Measurements from ENCODE around the gene ADCY5.

ADCY5 gene

GRCh38 chr3:123328851-123329635 is 119.8 kb downstream of the ADCY5 start (continued):
- TF ChIP-seq GLIS1 (tag by site-specific recombination; IDR thresholded peaks at IDR 0.05) (peak; percentile 63), HOXC10 (CRISPR knock-in tag; IDR thresholded peaks at IDR 0.05) (no peak), ZNF529 (tag by site-specific recombination; IDR thresholded peaks at IDR 0.05; ENCODE audit: insufficient replicate concordance) (no peak), ZNF585B (tag by site-specific recombination; IDR thresholded peaks at IDR 0.05) (no peak), KLF10 (tag by site-specific recombination; IDR thresholded peaks at IDR 0.05) (no peak), ZNF121 (tag by site-specific recombination; IDR thresholded peaks at IDR 0.05) (no peak)

- Histone ChIP-seq H3K4me3 (ENCODE audit: low read depth, low read length) (no peak overlapping the region), H3K9me3 (ENCODE audit: control insufficient read depth, insufficient read depth, low read depth, low read length) (no peaks in the 10 kb centered on the region), H3K36me3 (ENCODE audit: control insufficient read depth in 2 of 2, insufficient read depth in 1 of 2, low read length in 2 of 2) (no peaks in the 10 kb centered on the region), H3K4me1 (ENCODE audit: control insufficient read depth, insufficient read depth, low read length) (no peaks in the 10 kb centered on the region), H3K27ac (ENCODE audit: extremely low read depth, low read depth, low read length) (no peak overlapping the region)
- ChIA-PET CTCF (interaction anchor here (0.6 to 7.3 kb wide), 9 partner anchors 9 to 377 kb away, joined by 3 to 65 read pairs (median 4); no protein-coding TSS in a partner anchor), POLR2A (no interaction called here)
- TF ChIP-seq ZNF248 (tag by site-specific recombination; IDR thresholded peaks at IDR 0.05): no peak
- no peak for TF ChIP-seq GLI2 (tag by site-specific recombination; IDR thresholded peaks at IDR 0.05; ENCODE audit: borderline replicate concordance, low read depth)
- no peak for TF ChIP-seq ZNF704 (tag by site-specific recombination; IDR thresholded peaks at IDR 0.05)
- no peak for TF ChIP-seq TSHZ1 (tag by site-specific recombination; IDR thresholded peaks at IDR 0.05; ENCODE audit: borderline replicate concordance)
- no peak for TF ChIP-seq ZFP3 (tag by site-specific recombination; IDR thresholded peaks at IDR 0.05; ENCODE audit: low read depth)
- TF ChIP-seq ZNF518A (tag by site-specific recombination; conservative IDR thresholded peaks at IDR 0.05; ENCODE audit: low read depth): no peak
- no peak for TF ChIP-seq ZNF626 (tag by site-specific recombination; IDR thresholded peaks at IDR 0.05)
- TF ChIP-seq IKZF3 (tag by site-specific recombination; IDR thresholded peaks at IDR 0.05): no peak
- no peak for TF ChIP-seq ZNF580 (tag by site-specific recombination; IDR thresholded peaks at IDR 0.05)
- no peak for TF ChIP-seq ZNF558 (tag by site-specific recombination; IDR thresholded peaks at IDR 0.05)
- no peak for TF ChIP-seq SP2 (tag by site-specific recombination; IDR thresholded peaks at IDR 0.05)
- TF ChIP-seq ZNF843 (tag by site-specific recombination; IDR thresholded peaks at IDR 0.05): no peak
- no peak for TF ChIP-seq ZBTB20 (tag by site-specific recombination; IDR thresholded peaks at IDR 0.05)
- TF ChIP-seq ZBTB49 (tag by site-specific recombination; IDR thresholded peaks at IDR 0.05; ENCODE audit: low read depth): no peak
- TF ChIP-seq KLF8 (tag by site-specific recombination; IDR thresholded peaks at IDR 0.05): no peak
Measured at GRCh38 chr3:123327956-123328850, 120.7 kb downstream of the ADCY5 start.
